ENCODE data around the gene NEU1. TPM values are rescaled to one million over a fixed set of nuclear protein-coding genes. Genes with fewer than 3 reads are reported as not detected.

NEU1 gene
- polyA plus RNA-seq, 2 of the 4 experiments (the other 2 are of a cell fraction) = 15.8 to 19.2 TPM

GRCh38 chr6:31896856-31897611, 34.4 kb upstream of the NEU1 start:
- Histone ChIP-seq H3K4me1 (peaks cover 19% of the 10 kb centered on the region), H3K4me2 (peak overlapping the region; percentile 91), H3K9me3 (no peaks in the 10 kb centered on the region), H3K27ac (peak overlapping the region; percentile 89 to 96), H3K4me3 (peak overlapping the region; percentile 97)
- FAIRE-seq (no peak), ATAC-seq (0 out of 6 replicates have a peak, but pooled peaks of 1 of the 2 experiments have one; percentile 1), DNase-seq (ENCODE audit: low read depth in 1 of 2, low spot score in 1 of 2) (no peak)
- ChIA-PET POLR2A (interaction anchor here (0.6 to 2.1 kb wide), 3 partner anchors 13 to 245 kb away, joined by 3 to 14 read pairs (median 5); partner anchors contain the start of gene CFB), CTCF (interaction anchor here (0.6 to 1.9 kb wide), 3 partner anchors 13 to 93 kb away, joined by 3 to 14 read pairs (median 6); no protein-coding TSS in a partner anchor)
- 64% methylated on average over 2 of the region's 62 CpGs for WGBS (ENCODE audit: missing lambda C conversion rate)
- TF ChIP-seq PHF8 (IDR thresholded peaks at IDR 0.05; ENCODE audit: borderline replicate concordance, low read depth) (peak; percentile 31; the same call in 1 of the 2 replicates), HDAC2 (IDR thresholded peaks at IDR 0.05) (no peak), BCL3 (IDR thresholded peaks at IDR 0.05) (0 out of 3 replicates have a peak, but pooled peaks have one; percentile 28)

- Histone ChIP-seq H3K27ac (peak overlapping the region; percentile 89 to 96), H3K4me2 (peak overlapping the region; percentile 91), H3K4me1 (peaks cover 19% of the 10 kb centered on the region), H3K9me3 (no peaks in the 10 kb centered on the region), H3K4me3 (peak overlapping the region; percentile 97)
- FAIRE-seq (no peak), ATAC-seq (no peak), DNase-seq (ENCODE audit: low read depth in 1 of 2, low spot score in 1 of 2) (no peak)
- ChIA-PET POLR2A (interaction anchor here (0.6 kb wide), 1 partner anchor 13 kb away, joined by 3 read pairs; no protein-coding TSS in a partner anchor), CTCF (no interaction called here)
- TF ChIP-seq HOXB5 (CRISPR knock-in tag; IDR thresholded peaks at IDR 0.05) (no peak), MYC (IDR thresholded peaks at IDR 0.05; ENCODE audit: borderline replicate concordance, low read length) (no peak), EP300 (IDR thresholded peaks at IDR 0.05) (no peak)
- TF ChIP-seq, protein P1, sequence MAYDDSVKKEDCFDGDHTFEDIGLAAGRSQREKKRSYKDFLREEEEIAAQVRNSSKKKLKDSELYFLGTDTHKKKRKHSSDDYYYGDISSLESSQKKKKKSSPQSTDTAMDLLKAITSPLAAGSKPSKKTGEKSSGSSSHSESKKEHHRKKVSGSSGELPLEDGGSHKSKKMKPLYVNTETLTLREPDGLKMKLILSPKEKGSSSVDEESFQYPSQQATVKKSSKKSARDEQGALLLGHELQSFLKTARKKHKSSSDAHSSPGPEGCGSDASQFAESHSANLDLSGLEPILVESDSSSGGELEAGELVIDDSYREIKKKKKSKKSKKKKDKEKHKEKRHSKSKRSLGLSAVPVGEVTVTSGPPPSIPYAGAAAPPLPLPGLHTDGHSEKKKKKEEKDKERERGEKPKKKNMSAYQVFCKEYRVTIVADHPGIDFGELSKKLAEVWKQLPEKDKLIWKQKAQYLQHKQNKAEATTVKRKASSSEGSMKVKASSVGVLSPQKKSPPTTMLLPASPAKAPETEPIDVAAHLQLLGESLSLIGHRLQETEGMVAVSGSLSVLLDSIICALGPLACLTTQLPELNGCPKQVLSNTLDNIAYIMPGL (CRISPR knock-in tag; IDR thresholded peaks at IDR 0.05; ENCODE audit: borderline replicate concordance) = no peak
- WGBS (ENCODE audit: missing lambda C conversion rate) = 57% methylated on average over 4 of the region's 4 CpGs
Observed at GRCh38 chr6:31896493-31896855, 33.9 kb upstream of the NEU1 start.

DNA sequence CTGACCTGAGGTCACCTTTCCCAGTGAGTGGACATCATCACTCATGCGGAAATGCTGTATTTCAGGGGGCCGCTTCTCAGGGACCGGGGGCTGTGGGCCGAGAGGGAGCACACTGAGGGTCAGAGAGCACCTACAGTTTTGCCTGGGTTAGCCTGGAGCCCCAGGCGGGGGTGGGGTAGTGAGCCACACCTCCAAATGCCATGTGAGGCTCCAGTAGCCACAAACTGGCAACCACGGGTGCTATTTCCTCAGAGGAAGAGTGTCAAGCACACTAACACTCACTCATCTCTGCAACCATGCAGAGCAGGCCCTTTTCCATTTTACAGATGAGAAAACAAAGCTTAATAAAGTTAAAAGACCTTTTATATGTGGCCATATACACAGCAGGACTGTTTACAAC, 30.2 kb upstream of the NEU1 start:
- no peak for DNase-seq (ENCODE audit: low read depth in 1 of 2, low spot score in 1 of 2)
- no peak overlapping the region for H3K27ac ChIP-seq
- H3K9me3 ChIP-seq = no peaks in the 10 kb centered on the region
- no peak for ATAC-seq
- WGBS (ENCODE audit: missing lambda C conversion rate) = 77% methylated on average over 6 of the region's 6 CpGs
- H3K4me3 ChIP-seq = no peak overlapping the region
- no peak for FAIRE-seq
- no peak overlapping the region for H3K4me2 ChIP-seq
- CTCF ChIA-PET = interaction anchor here (1.6 kb wide), 1 partner anchor 58 kb away, joined by 5 read pairs; no protein-coding TSS in a partner anchor
- POLR2A ChIA-PET = no interaction called here
- TF ChIP-seq, protein P2, sequence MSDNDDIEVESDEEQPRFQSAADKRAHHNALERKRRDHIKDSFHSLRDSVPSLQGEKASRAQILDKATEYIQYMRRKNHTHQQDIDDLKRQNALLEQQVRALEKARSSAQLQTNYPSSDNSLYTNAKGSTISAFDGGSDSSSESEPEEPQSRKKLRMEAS (IDR thresholded peaks at IDR 0.05) = no peak
- TF ChIP-seq BHLHE40 (IDR thresholded peaks at IDR 0.05; ENCODE audit: low read depth, low read length) (no peak), ATOH8 (CRISPR knock-in tag; IDR thresholded peaks at IDR 0.05; ENCODE audit: low read depth) (no peak)
- TF ChIP-seq, protein P3, sequence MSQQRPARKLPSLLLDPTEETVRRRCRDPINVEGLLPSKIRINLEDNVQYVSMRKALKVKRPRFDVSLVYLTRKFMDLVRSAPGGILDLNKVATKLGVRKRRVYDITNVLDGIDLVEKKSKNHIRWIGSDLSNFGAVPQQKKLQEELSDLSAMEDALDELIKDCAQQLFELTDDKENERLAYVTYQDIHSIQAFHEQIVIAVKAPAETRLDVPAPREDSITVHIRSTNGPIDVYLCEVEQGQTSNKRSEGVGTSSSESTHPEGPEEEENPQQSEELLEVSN (IDR thresholded peaks at IDR 0.05; ENCODE audit: borderline replicate concordance, low read depth) = no peak
- TF ChIP-seq, protein P4, sequence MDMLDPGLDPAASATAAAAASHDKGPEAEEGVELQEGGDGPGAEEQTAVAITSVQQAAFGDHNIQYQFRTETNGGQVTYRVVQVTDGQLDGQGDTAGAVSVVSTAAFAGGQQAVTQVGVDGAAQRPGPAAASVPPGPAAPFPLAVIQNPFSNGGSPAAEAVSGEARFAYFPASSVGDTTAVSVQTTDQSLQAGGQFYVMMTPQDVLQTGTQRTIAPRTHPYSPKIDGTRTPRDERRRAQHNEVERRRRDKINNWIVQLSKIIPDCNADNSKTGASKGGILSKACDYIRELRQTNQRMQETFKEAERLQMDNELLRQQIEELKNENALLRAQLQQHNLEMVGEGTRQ (IDR thresholded peaks at IDR 0.05) = no peak
- peaks cover 7% of the 10 kb centered on the region; the same call in 2 of the 3 replicates for H3K4me1 ChIP-seq

All from A549 (cell line).